ENCODE measurements around the gene SAPCD2.

Gene SAPCD2

GRCh38 chr9:137022662-137023008 lies 47.7 kb downstream of the SAPCD2 start:
- Histone ChIP-seq H3K9ac (no peak overlapping the region), H3K4me3 (no peak overlapping the region), H3K27ac (no peak overlapping the region), H4K20me1 (peaks cover 3 to 85% (median 51%) of the 10 kb centered on the region in 11 experiments; a peak in 18 of 22 replicates), H3K4me1 (peaks cover 28 to 65% (median 44%) of the 10 kb centered on the region in 10 experiments), H3K27me3 (no peaks in the 10 kb centered on the region), H3K9me3 (replicated peaks in 1 of 11) (no peaks in the 10 kb centered on the region), H3K36me3 (peaks cover 5 to 52% (median 26%) of the 10 kb centered on the region in 11 experiments; a peak in 21 of 22 replicates), H3K4me2 (no peak overlapping the region; a peak in 1 of 22 replicates)
- no peak for TF ChIP-seq Cebpa-rat (IDR thresholded peaks at IDR 0.05)

- TF ChIP-seq Cebpa-rat (IDR thresholded peaks at IDR 0.05): no peak
- Histone ChIP-seq H3K27ac (no peak overlapping the region), H4K20me1 (peaks cover 3 to 85% (median 46%) of the 10 kb centered on the region in 11 experiments; a peak in 18 of 22 replicates), H3K4me2 (no peak overlapping the region; a peak in 1 of 22 replicates), H3K9me3 (replicated peaks in 1 of 11) (no peaks in the 10 kb centered on the region), H3K4me3 (no peak overlapping the region), H3K9ac (no peak overlapping the region), H3K36me3 (peaks cover 10 to 57% (median 32%) of the 10 kb centered on the region in 11 experiments), H3K4me1 (peaks cover 23 to 60% (median 38%) of the 10 kb centered on the region in 10 experiments), H3K27me3 (no peaks in the 10 kb centered on the region)
These were observed 48.2 kb downstream of the SAPCD2 start for GRCh38 chr9:137021979-137022661.

- Histone ChIP-seq H4K20me1 (peaks cover 3 to 85% (median 41%) of the 10 kb centered on the region in 11 experiments; a peak in 18 of 22 replicates), H3K4me2 (no peak overlapping the region), H3K27ac (no peak overlapping the region), H3K4me3 (no peak overlapping the region), H3K4me1 (peaks cover 17 to 55% (median 33%) of the 10 kb centered on the region in 10 experiments), H3K36me3 (peaks cover 15 to 63% (median 37%) of the 10 kb centered on the region in 11 experiments), H3K9ac (no peak overlapping the region), H3K27me3 (no peaks in the 10 kb centered on the region), H3K9me3 (replicated peaks in 1 of 11) (no peaks in the 10 kb centered on the region)
- no peak for TF ChIP-seq Cebpa-rat (IDR thresholded peaks at IDR 0.05)
These were observed 48.8 kb downstream of the SAPCD2 start for GRCh38 chr9:137021568-137021978.

GRCh38 chr9:137020771-137021567 lies 49.4 kb downstream of the SAPCD2 start:
- Histone ChIP-seq H3K9ac (no peak overlapping the region), H3K4me2 (no peak overlapping the region), H3K27me3 (no peaks in the 10 kb centered on the region), H3K27ac (no peak overlapping the region), H4K20me1 (peaks cover 0 to 81% (median 34%) of the 10 kb centered on the region in 11 experiments; a peak in 18 of 22 replicates), H3K36me3 (peaks cover 21 to 69% (median 43%) of the 10 kb centered on the region in 11 experiments), H3K4me1 (peaks cover 11 to 49% (median 27%) of the 10 kb centered on the region in 10 experiments), H3K9me3 (replicated peaks in 1 of 11) (no peaks in the 10 kb centered on the region), H3K4me3 (no peak overlapping the region)
- TF ChIP-seq Cebpa-rat (IDR thresholded peaks at IDR 0.05): no peak

DNA sequence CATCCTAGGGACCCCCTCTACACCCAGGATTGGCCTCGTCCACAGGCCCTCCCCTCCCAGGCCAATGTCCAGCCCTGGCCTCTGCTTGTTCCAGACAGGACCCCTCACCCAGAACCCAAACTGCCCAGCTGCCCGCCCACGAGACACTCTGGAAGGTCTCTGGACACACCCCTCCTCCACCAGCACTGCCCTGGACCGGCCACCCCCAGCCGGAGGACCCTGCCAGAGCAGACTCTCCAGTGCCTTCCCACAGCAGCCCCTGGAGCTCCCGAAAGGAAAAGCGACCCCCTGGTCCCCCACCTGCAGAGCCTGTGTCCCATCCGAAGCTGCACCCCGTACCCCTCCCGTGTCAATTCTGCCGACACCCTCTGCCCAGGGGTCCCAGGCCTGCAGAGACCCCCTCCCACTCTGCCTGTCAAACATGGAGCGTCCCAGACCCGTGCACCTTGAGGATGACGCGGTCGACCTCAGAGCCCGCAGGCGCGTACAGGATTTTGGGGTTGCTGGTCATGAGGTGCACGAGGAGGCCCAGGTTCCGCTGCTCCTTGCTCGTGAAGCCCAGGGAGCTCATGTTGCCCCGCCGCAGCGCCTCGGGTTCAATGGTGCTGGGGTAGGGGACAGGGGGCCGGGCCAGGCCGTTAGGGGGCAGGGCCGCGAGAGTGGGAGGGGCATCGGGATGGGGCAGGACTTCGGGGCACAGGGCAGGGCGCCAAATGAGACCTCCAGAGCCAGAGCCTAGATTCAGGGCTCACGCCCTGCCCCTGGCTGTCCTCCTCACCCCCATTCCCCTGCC lies 50.3 kb downstream of the SAPCD2 start:
- no peak overlapping the region for H3K4me3 ChIP-seq
- peak overlapping the region in 5 of 11 experiments; percentile 2 to 35 (median 12); a peak in 2 of 22 replicates for H3K4me2 ChIP-seq
- H4K20me1 ChIP-seq: peaks cover 0 to 78% (median 26%) of the 10 kb centered on the region in 11 experiments; a peak in 18 of 22 replicates
- peaks cover 3 to 40% (median 18%) of the 10 kb centered on the region in 10 experiments for H3K4me1 ChIP-seq
- no peak overlapping the region for H3K27ac ChIP-seq
- TF ChIP-seq Cebpa-rat (IDR thresholded peaks at IDR 0.05): no peak
- H3K27me3 ChIP-seq: no peaks in the 10 kb centered on the region
- H3K36me3 ChIP-seq: peaks cover 28 to 76% (median 50%) of the 10 kb centered on the region in 11 experiments
- H3K9ac ChIP-seq: no peak overlapping the region
- no peaks in the 10 kb centered on the region for H3K9me3 ChIP-seq (replicated peaks in 1 of 11)

DNA sequence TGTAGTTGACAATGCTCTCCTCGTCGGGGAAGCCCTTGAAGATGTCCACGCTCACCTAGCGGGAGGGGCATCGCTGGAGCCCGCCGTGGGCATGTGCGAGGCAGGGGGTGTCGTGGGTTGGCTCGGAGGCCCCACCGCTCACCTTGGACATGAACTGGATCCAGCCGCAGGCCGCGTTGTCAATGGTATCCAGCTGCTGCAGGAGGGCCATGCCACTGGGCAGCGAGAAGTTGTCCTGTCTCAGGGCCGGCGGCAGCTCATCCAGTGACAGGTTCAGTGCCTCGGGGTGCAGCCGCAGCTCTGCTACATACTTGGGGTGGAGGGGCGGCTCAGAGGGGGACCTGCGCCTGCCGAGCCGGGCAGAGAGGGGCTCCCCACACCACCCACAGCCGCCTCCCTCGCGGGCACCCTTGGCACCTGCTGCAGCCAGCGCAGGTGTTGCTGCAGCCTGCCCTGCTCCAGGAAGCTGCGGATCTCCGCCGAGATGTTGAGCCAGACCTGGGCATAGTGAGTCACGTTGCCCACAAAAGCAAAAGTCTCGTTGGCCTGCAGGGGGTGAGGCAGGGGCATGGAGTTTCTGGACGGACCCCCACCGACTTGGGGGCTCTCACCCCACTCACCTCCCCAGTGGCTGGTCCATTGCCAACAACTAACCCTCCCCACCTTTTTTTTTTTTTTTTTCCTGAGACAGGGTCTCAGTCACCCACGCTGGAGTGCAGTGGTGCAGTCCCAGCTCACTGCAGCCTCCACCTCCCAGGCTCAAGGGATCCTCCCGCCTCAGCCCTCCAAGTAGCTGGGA lies 51.4 kb downstream of the SAPCD2 start:
- no peak overlapping the region for H3K27ac ChIP-seq
- H4K20me1 ChIP-seq: peaks cover 0 to 78% (median 17%) of the 10 kb centered on the region in 11 experiments; a peak in 13 of 22 replicates
- H3K9ac ChIP-seq: no peak overlapping the region
- H3K4me3 ChIP-seq: no peak overlapping the region
- H3K4me1 ChIP-seq: peaks cover 0 to 29% (median 12%) of the 10 kb centered on the region in 10 experiments; a peak in 13 of 20 replicates
- no peak for TF ChIP-seq Cebpa-rat (IDR thresholded peaks at IDR 0.05)
- peak overlapping the region in 2 of 11 experiments; percentile 18 to 35; a peak in 2 of 22 replicates for H3K4me2 ChIP-seq
- no peaks in the 10 kb centered on the region for H3K27me3 ChIP-seq
- H3K9me3 ChIP-seq (replicated peaks in 1 of 11): no peaks in the 10 kb centered on the region
- H3K36me3 ChIP-seq: peaks cover 37 to 85% (median 60%) of the 10 kb centered on the region in 11 experiments

DNA sequence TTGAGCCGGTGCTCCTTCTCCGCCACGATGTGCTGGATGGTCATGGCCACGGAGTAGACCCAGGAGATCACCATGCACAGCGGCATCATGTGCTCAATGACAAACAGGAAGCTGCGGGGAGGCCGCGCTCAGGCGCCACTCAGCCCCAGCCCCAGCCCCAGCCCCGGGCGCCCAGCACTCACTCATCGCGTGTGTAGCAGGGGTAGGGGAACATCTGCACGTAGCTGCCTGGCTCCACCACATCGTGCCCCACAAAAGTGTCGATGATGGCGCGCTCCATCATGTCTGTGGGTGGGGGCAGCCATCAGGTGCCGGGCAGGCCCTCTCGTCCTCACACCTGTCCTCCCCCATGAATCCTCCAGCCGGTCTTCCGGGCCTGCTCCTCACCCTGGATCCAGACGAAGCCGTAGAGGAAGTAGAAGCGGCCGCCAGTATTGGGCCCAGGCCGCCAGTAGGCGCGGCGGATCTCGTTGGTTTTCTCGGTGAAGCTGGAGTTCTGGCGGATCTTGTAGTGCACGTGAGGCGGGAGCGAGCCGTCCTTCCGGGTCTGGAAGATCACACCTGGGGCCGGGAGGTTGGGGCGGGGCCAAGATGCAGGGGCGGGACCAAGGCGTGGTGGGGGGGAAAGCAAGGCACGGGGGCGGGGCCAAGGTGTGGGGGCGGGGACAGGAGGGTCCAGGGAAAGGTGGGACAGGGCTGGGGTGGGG lies 52.4 kb downstream of the SAPCD2 start:
- no peak for TF ChIP-seq Cebpa-rat (IDR thresholded peaks at IDR 0.05)
- H3K27ac ChIP-seq: no peak overlapping the region
- peaks cover 0 to 18% (median 8%) of the 10 kb centered on the region in 10 experiments; a peak in 10 of 20 replicates for H3K4me1 ChIP-seq
- H4K20me1 ChIP-seq: peaks cover 0 to 73% (median 10%) of the 10 kb centered on the region in 11 experiments; a peak in 10 of 22 replicates
- H3K4me3 ChIP-seq: no peak overlapping the region
- no peaks in the 10 kb centered on the region for H3K9me3 ChIP-seq (replicated peaks in 1 of 11)
- no peaks in the 10 kb centered on the region for H3K27me3 ChIP-seq
- H3K9ac ChIP-seq: no peak overlapping the region
- no peak overlapping the region for H3K4me2 ChIP-seq
- peaks cover 37 to 86% (median 64%) of the 10 kb centered on the region in 11 experiments for H3K36me3 ChIP-seq

Measured in BLaER1 treated with 17β-estradiol and CSF1 and Interleukin-3, amounts not matched to agents 10 nM and 100 nM (cell line).